Kidney epithelial cell (primary cell): ENCODE results near the gene CAMTA1. TPM values are rescaled to one million over a fixed set of nuclear protein-coding genes. Genes with fewer than 3 reads are reported as not detected.

Experiments
- DNase-seq: peaks from one replicate; pipeline ENCODE4 v3.0.0-alpha.2; 2010; ENCODE audit warnings: low read depth
- H3K27me3 ChIP-seq: 2 replicates; pipeline ENCODE4 v1.6.0; 2011; ENCODE audit warnings: low read length; ENCODE audit not compliant: control insufficient read depth, insufficient read depth
- H3K36me3 ChIP-seq: 2 replicates; pipeline ENCODE4 v1.5.1; 2011; ENCODE audit warnings: low read length; ENCODE audit not compliant: control insufficient read depth, insufficient read depth
- H3K4me3 ChIP-seq: 2 replicates; pipeline ENCODE4 v1.5.1; 2011; ENCODE audit warnings: low read depth, mild to moderate bottlenecking, control low read depth, low read length
- total RNA-seq: library from RNA; depleted of rRNA; stranded (reverse); fragments of >200 nt; gene quantifications from 2 replicates; pipeline ENCODE4 v1.2.3, GENCODE V29; 2015
- TF ChIP-seq, protein P1 (sequence below): IDR thresholded peaks from 2 replicates; pipeline ENCODE4 v1.5.1; 2011; ENCODE audit warnings: mild to moderate bottlenecking, moderate library complexity, low read length, control low read depth, inconsistent platforms; ENCODE audit not compliant: insufficient read depth, poor library complexity, severe bottlenecking

Gene CAMTA1
- total RNA-seq, 1 donor from 2014 or later = 76.5 TPM

DNA sequence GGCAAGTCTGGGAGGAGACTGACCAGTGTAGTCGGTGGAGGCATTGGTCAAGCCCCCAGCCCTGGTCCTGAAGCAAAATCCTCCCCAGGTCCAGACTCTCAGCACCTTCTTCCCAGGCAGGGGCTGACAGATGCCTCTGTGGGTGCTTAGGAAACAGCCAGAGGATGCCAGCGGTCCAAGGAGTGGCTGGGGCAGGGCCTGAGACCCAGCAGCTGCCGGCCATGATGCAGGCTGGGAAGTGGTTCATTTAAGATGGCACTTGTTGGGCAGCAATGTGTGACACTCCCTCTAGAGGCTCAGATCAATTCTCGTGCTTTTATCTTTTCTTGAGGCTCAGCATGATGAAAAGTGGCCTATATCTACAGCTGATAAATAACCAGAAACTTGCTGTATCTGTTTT is 820.8 kb downstream of the CAMTA1 start:
- Histone ChIP-seq H3K36me3 (no peaks in the 10 kb centered on the region), H3K27me3 (no peaks in the 10 kb centered on the region), H3K4me3 (no peak overlapping the region)
- TF ChIP-seq, protein P1, sequence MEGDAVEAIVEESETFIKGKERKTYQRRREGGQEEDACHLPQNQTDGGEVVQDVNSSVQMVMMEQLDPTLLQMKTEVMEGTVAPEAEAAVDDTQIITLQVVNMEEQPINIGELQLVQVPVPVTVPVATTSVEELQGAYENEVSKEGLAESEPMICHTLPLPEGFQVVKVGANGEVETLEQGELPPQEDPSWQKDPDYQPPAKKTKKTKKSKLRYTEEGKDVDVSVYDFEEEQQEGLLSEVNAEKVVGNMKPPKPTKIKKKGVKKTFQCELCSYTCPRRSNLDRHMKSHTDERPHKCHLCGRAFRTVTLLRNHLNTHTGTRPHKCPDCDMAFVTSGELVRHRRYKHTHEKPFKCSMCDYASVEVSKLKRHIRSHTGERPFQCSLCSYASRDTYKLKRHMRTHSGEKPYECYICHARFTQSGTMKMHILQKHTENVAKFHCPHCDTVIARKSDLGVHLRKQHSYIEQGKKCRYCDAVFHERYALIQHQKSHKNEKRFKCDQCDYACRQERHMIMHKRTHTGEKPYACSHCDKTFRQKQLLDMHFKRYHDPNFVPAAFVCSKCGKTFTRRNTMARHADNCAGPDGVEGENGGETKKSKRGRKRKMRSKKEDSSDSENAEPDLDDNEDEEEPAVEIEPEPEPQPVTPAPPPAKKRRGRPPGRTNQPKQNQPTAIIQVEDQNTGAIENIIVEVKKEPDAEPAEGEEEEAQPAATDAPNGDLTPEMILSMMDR = no peak
- no peak for DNase-seq

DNA sequence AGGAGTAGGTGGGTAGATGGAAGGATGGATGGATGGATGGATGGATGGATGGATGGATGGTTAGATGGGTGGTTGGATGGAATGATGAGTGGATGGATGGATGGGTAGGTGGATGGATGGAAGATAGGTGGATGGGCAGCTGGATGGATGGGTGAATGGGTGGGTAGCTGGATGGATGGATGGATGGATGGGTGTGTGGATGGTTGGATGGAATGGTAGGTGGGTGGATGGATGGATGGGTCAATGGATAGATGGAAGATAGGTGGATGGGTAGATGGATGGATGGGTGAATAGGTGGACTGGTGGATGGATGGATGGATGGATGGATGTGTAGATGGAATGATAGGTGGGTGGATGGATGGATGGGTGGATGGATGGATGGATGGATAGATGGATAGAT is 821.8 kb downstream of the CAMTA1 start:
- DNase-seq = no peak
- TF ChIP-seq, protein P1 = no peak
- Histone ChIP-seq H3K36me3 (no peaks in the 10 kb centered on the region), H3K27me3 (no peaks in the 10 kb centered on the region), H3K4me3 (no peak overlapping the region)

GRCh38 chr1:7608628-7609305 is 823.5 kb downstream of the CAMTA1 start:
- H3K4me3 ChIP-seq = no peak overlapping the region
- DNase-seq = no peak
- no peaks in the 10 kb centered on the region for H3K27me3 ChIP-seq
- TF ChIP-seq, protein P1 = no peak
- no peaks in the 10 kb centered on the region for H3K36me3 ChIP-seq

GRCh38 chr1:7609311-7609994 is 824.2 kb downstream of the CAMTA1 start:
- no peaks in the 10 kb centered on the region for H3K27me3 ChIP-seq
- TF ChIP-seq, protein P1 = no peak
- DNase-seq = no peak
- no peak overlapping the region for H3K4me3 ChIP-seq
- no peaks in the 10 kb centered on the region for H3K36me3 ChIP-seq

GRCh38 chr1:7610106-7610731 is 825.0 kb downstream of the CAMTA1 start:
- H3K27me3 ChIP-seq = peaks cover 2% of the 10 kb centered on the region
- TF ChIP-seq, protein P1 = no peak

More at GRCh38 chr1:7610106-7610731, 825.0 kb downstream of the CAMTA1 start:
- Histone ChIP-seq H3K36me3 (no peaks in the 10 kb centered on the region), H3K4me3 (no peak overlapping the region)
- no peak for DNase-seq
